ENCODE data around the gene TMEM127.

GRCh38 chr2:96273763-96274162, 8.0 kb upstream of the TMEM127 start:
- TF ChIP-seq, protein P1, sequence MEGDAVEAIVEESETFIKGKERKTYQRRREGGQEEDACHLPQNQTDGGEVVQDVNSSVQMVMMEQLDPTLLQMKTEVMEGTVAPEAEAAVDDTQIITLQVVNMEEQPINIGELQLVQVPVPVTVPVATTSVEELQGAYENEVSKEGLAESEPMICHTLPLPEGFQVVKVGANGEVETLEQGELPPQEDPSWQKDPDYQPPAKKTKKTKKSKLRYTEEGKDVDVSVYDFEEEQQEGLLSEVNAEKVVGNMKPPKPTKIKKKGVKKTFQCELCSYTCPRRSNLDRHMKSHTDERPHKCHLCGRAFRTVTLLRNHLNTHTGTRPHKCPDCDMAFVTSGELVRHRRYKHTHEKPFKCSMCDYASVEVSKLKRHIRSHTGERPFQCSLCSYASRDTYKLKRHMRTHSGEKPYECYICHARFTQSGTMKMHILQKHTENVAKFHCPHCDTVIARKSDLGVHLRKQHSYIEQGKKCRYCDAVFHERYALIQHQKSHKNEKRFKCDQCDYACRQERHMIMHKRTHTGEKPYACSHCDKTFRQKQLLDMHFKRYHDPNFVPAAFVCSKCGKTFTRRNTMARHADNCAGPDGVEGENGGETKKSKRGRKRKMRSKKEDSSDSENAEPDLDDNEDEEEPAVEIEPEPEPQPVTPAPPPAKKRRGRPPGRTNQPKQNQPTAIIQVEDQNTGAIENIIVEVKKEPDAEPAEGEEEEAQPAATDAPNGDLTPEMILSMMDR (IDR thresholded peaks at IDR 0.05) = no peak
- TF ChIP-seq POLR2AphosphoS5 (IDR thresholded peaks at IDR 0.05) = no peak
